H1 (cell line): ENCODE measurements around the gene POFUT2. TPM values are rescaled to one million over a fixed set of nuclear protein-coding genes. Genes with fewer than 3 reads are reported as not detected.

Experiments used
- CTCF ChIA-PET: fragments of 300-600 bp; sonication (Branson Sonifier 250); formaldehyde crosslinking; loops from one replicate; lab custom pipeline; 2021; ENCODE audit not compliant: partially characterized antibody; lab: Charles Lee
- POLR2A ChIA-PET: fragments of 300-600 bp; sonication (Branson Sonifier 250); formaldehyde crosslinking; loops from one replicate; lab custom pipeline; 2021; ENCODE audit warnings: inconsistent platforms; ENCODE audit not compliant: partially characterized antibody; lab: Charles Lee
- DNase-seq, 2 experiments: peaks; one replicate each; pipeline versions ENCODE4 v3.0.0 to v3.0.0-alpha.2; 2010 to 2022; ENCODE audit warnings: low spot score in 2 of 2, low read depth in 1 of 2, mixed read lengths in 1 of 2
- FAIRE-seq: peaks from 2 replicates; lab custom pipeline; 2011; peaks lifted over from hg19 to GRCh38; lab: Jason Lieb, UNC
- H2AFZ ChIP-seq: 2 replicates; pipeline ENCODE4 v1.8.1; 2012; ENCODE audit warnings: low read length, inconsistent platforms
- H2AK5ac ChIP-seq: 2 replicates; pipeline ENCODE4 v1.6.1; 2013; ENCODE audit warnings: low read depth, low read length
- H2BK120ac ChIP-seq: replicated peaks from 2 replicates; pipeline ENCODE3; 2013; ENCODE audit warnings: low read depth, low read length, inconsistent platforms
- H2BK12ac ChIP-seq: 2 replicates; pipeline ENCODE4 v1.6.1; 2013; ENCODE audit warnings: low read depth, low read length
- H2BK15ac ChIP-seq: 2 replicates; pipeline ENCODE4 v1.6.1; 2013; ENCODE audit warnings: low read length
- H2BK20ac ChIP-seq: 2 replicates; pipeline ENCODE4 v1.6.1; 2013; ENCODE audit warnings: low read length
- H2BK5ac ChIP-seq: 2 replicates; pipeline ENCODE4 v1.6.1; 2013; ENCODE audit warnings: low read depth, low read length
- H3K14ac ChIP-seq: 2 replicates; pipeline ENCODE4 v1.6.1; 2013; ENCODE audit warnings: inconsistent platforms; ENCODE audit not compliant: insufficient read length
- H3K18ac ChIP-seq: 2 replicates; pipeline ENCODE4 v1.6.1; 2013; ENCODE audit warnings: low read length; ENCODE audit errors: extremely low read depth
- H3K23ac ChIP-seq: 2 replicates; pipeline ENCODE4 v1.6.1; 2013; ENCODE audit warnings: inconsistent platforms; ENCODE audit not compliant: insufficient read length
- H3K23me2 ChIP-seq: 2 replicates; pipeline ENCODE4 v1.6.1; 2013; ENCODE audit warnings: low read depth, low read length
- H3K27ac ChIP-seq: 2 replicates; pipeline ENCODE4 v1.6.1; 2011; ENCODE audit warnings: low read depth, low read length, inconsistent platforms
- H3K27me3 ChIP-seq, 4 experiments: replicated peaks in 1 of 4; 1 replicate in 1 of 4; 2 replicates in 3 of 4; pipeline versions ENCODE4 v1.6.1 to v1.8.1; 2011 to 2013; ENCODE audit warnings: low read length in 3 of 4, mild to moderate bottlenecking in 3 of 4, inconsistent platforms in 2 of 4, mixed read lengths in 2 of 4, moderate library complexity in 1 of 4; ENCODE audit not compliant: control insufficient read depth in 3 of 4, insufficient read depth in 3 of 4; ENCODE audit errors: extremely low read depth in 1 of 4
- H3K36me3 ChIP-seq, 4 experiments: 2 replicates each; pipeline versions ENCODE4 v1.6.1 to v1.8.1; 2011 to 2013; ENCODE audit warnings: mild to moderate bottlenecking in 4 of 4, low read length in 3 of 4, moderate library complexity in 2 of 4, control low read depth in 1 of 4, inconsistent platforms in 1 of 4; ENCODE audit not compliant: insufficient read depth in 4 of 4, control insufficient read depth in 2 of 4
- H3K4ac ChIP-seq: replicated peaks from 2 replicates; pipeline ENCODE3; 2013; ENCODE audit warnings: low read length, low read depth, mixed read lengths, inconsistent platforms; ENCODE audit not compliant: insufficient read length
- H3K4me1 ChIP-seq, 4 experiments: replicated peaks in 1 of 4; 1 replicate in 1 of 4; 2 replicates in 3 of 4; pipeline versions ENCODE4 v1.6.1 to v1.8.1; 2011 to 2013; ENCODE audit warnings: low read length in 3 of 4, inconsistent platforms in 2 of 4, mixed read lengths in 1 of 4; ENCODE audit not compliant: insufficient read depth in 4 of 4, control insufficient read depth in 3 of 4
- H3K4me2 ChIP-seq, 2 experiments: 2 replicates each; pipeline versions ENCODE4 v1.6.1 to v1.8.1; 2011 to 2013; ENCODE audit warnings: low read depth in 2 of 2, low read length in 2 of 2, control low read depth in 1 of 2, inconsistent platforms in 1 of 2, mild to moderate bottlenecking in 1 of 2; ENCODE audit not compliant: insufficient read depth in 1 of 2
- H3K4me3 ChIP-seq, 4 experiments: fragments of 200-600, 300-600 bp in 1 of 4; sonication (generic), shearing (Covaris generic), sonication (Bioruptor Twin) in 1 of 4; 2 replicates each; pipeline versions ENCODE4 v1.5.1 to v1.8.1; 2011 to 2016; ENCODE audit warnings: low read length in 4 of 4, low read depth in 3 of 4, control low read depth in 2 of 4, inconsistent platforms in 2 of 4, mild to moderate bottlenecking in 2 of 4, mixed read lengths in 1 of 4, moderate library complexity in 1 of 4; ENCODE audit not compliant: insufficient read depth in 2 of 4; ENCODE audit errors: extremely low read depth in 1 of 4
- H3K56ac ChIP-seq: replicated peaks from 2 replicates; pipeline ENCODE3; 2013; ENCODE audit warnings: low read depth, mild to moderate bottlenecking, mixed read lengths, low read length, inconsistent platforms; ENCODE audit not compliant: insufficient read length
- H3K79me1 ChIP-seq: 2 replicates; pipeline ENCODE4 v1.6.1; 2013; ENCODE audit warnings: low read depth, low read length, control low read depth
- H3K79me2 ChIP-seq, 2 experiments: 2 replicates each; pipeline versions ENCODE4 v1.6.1 to v1.8.1; 2012 to 2013; ENCODE audit warnings: low read length in 2 of 2, mild to moderate bottlenecking in 2 of 2, inconsistent platforms in 1 of 2; ENCODE audit not compliant: insufficient read depth in 2 of 2, control insufficient read depth in 1 of 2
- H3K9ac ChIP-seq, 4 experiments: replicated peaks in 1 of 4; 1 replicate in 1 of 4; 2 replicates in 3 of 4; pipeline versions ENCODE4 v1.6.1 to v1.8.1; 2011 to 2013; ENCODE audit warnings: low read depth in 3 of 4, low read length in 3 of 4, control low read depth in 2 of 4, mild to moderate bottlenecking in 2 of 4, moderate library complexity in 2 of 4, inconsistent platforms in 1 of 4; ENCODE audit errors: extremely low read depth in 1 of 4
- H3K9me3 ChIP-seq, 2 experiments: 2 replicates each; pipeline versions ENCODE4 v1.6.1 to v1.8.1; 2012 to 2013; ENCODE audit warnings: mild to moderate bottlenecking in 2 of 2, moderate library complexity in 2 of 2, control low read depth in 1 of 2, inconsistent platforms in 1 of 2, low read depth in 1 of 2, low read length in 1 of 2, mixed read lengths in 1 of 2; ENCODE audit not compliant: insufficient read depth in 2 of 2
- H4K20me1 ChIP-seq, 2 experiments: replicated peaks in 1 of 2; 2 replicates each; pipeline versions ENCODE3 to v1.8.1; 2011 to 2013; ENCODE audit warnings: inconsistent platforms in 2 of 2, low read length in 2 of 2, mild to moderate bottlenecking in 1 of 2; ENCODE audit not compliant: insufficient read depth in 2 of 2, control insufficient read depth in 1 of 2
- H4K5ac ChIP-seq: 2 replicates; pipeline ENCODE4 v1.6.1; 2013; ENCODE audit warnings: low read length, low read depth, mixed read lengths, inconsistent platforms; ENCODE audit not compliant: insufficient read length
- H4K8ac ChIP-seq: 2 replicates; pipeline ENCODE4 v1.8.0; 2013; ENCODE audit warnings: mild to moderate bottlenecking, moderate library complexity, low read length, inconsistent platforms; ENCODE audit not compliant: insufficient read depth; ENCODE audit errors: extremely low read depth
- H4K91ac ChIP-seq: replicated peaks from 2 replicates; pipeline ENCODE3; 2013; ENCODE audit warnings: low read length, mixed read lengths, inconsistent platforms; ENCODE audit not compliant: insufficient read length
- EZH2 ChIP-seq: fragments of 200-600 bp; sonication (generic); IDR thresholded peaks from 2 replicates; pipeline ENCODE4 v1.7.1; 2012; ENCODE audit warnings: low read depth, mild to moderate bottlenecking, moderate library complexity, low read length, inconsistent platforms; ENCODE audit not compliant: severe bottlenecking
- JUND ChIP-seq: IDR thresholded peaks from 2 replicates; pipeline ENCODE4 v1.6.1; 2011; ENCODE audit warnings: mild to moderate bottlenecking, improper control_type of control experiment, low read length
- KDM1A ChIP-seq: fragments of 200-600, 300-600 bp; sonication (generic); IDR thresholded peaks from 2 replicates; pipeline ENCODE4 v1.7.1; 2016; ENCODE audit warnings: mild to moderate bottlenecking, low read length, borderline replicate concordance
- MAFK ChIP-seq: IDR thresholded peaks from 2 replicates; pipeline ENCODE4 v1.6.1; 2012; ENCODE audit warnings: low read depth, mild to moderate bottlenecking, improper control_type of control experiment, low read length
- NRF1 ChIP-seq: IDR thresholded peaks from 2 replicates; pipeline ENCODE4 v1.6.1; 2011; ENCODE audit warnings: mild to moderate bottlenecking, low read depth, low read length, improper control_type of control experiment
- SP4 ChIP-seq: IDR thresholded peaks from 2 replicates; pipeline ENCODE4 v1.6.1; 2012; ENCODE audit warnings: low read length, inconsistent platforms
- TEAD4 ChIP-seq: IDR thresholded peaks from 2 replicates; pipeline ENCODE4 v1.6.1; 2012; ENCODE audit warnings: low read depth, low read length, inconsistent platforms, mixed read lengths
- WGBS, 2 experiments: shearing (Covaris generic) in 1 of 2; methylation state at CpG; one replicate each; pipeline versions ENCODE4 v1.1.6 to v1.1.7; 2013 to 2015; ENCODE audit warnings: low lambda C conversion rate in 2 of 2, mixed read lengths in 2 of 2, inconsistent platforms in 1 of 2, low coverage in 1 of 2, missing lambda C conversion rate in 1 of 2; ENCODE audit not compliant: insufficient replicate concordance in 2 of 2, insufficient coverage in 1 of 2, insufficient read length in 1 of 2; ENCODE audit errors: extremely low coverage in 1 of 2, missing lambda C conversion rate in 1 of 2; 5-methylcytosine and 5-hydroxymethylcytosine counted together
- polyA plus RNA-seq, 7 experiments: library from polyadenylated mRNA; depleted of rRNA in 3 of 7; stranded (reverse) in 5 of 7; unstranded in 2 of 7; fragments of >200 nt in 5 of 7; fragments of 200-250 nt in 2 of 7; gene quantifications; 1 replicate in 5 of 7; 2 replicates in 1 of 7; 4 replicates in 1 of 7; pipeline versions ENCODE4 v1.2.1 to v1.2.3, GENCODE V29; 2011 to 2013; ENCODE audit warnings: missing spikeins in 2 of 7, mixed read lengths in 2 of 7
- total RNA-seq: library from RNA; stranded (reverse); fragmentation: NEBNext Ultra II Directional; extraction: Animal tissue kit (Norgen Biotek cat#: 25700); gene quantifications from 2 replicates; pipeline ENCODE4 v1.2.1, GENCODE V29; 2021
- TF ChIP-seq, protein P1 (sequence below): IDR thresholded peaks from 2 replicates; pipeline ENCODE4 v1.6.1; 2012; ENCODE audit warnings: inconsistent platforms
- TF ChIP-seq, protein P2 (sequence below): IDR thresholded peaks from 2 replicates; pipeline ENCODE4 v1.6.1; 2012; ENCODE audit warnings: low read length, inconsistent platforms

The POFUT2 gene
- total and polyA plus RNA-seq, 2 of the 8 experiments (the other 6 are each of a cell fraction or from before 2014, with no cell fraction given) = 13.7 to 32.1 TPM

DNA sequence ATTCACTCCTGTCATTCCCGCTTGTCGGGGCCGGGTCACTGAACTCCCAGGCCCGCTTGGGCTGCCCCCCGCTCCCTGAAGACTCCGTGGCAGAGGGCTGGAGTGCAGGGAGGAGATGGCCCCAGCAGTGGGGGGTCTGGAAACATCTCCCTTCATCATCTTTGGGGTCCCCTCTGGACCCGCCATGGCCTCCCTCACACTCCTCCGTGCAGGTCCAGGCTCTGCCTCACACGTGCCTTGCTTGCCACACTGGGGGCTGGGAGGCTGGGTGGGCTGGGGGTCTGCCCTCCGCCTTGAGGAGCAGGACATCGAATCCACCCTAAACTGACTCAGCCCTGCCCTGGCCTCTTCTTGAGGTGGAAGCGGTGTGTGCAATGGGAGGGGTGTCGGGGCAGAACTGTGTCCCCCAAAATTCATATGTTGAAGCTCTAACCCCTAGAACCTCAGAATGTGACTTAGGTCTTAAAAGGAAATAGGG is 35.2 kb downstream of the POFUT2 start:
- H3K9ac ChIP-seq = no peak overlapping the region
- peaks cover 0 to 13% (median 7%) of the 10 kb centered on the region in 4 experiments; a peak in 5 of 7 replicates for H3K4me1 ChIP-seq
- H2BK5ac ChIP-seq = no peak overlapping the region
- WGBS, 2 experiments = 92% methylated on average over 13 of the region's 13 CpGs; no CpG with 5 or more reads in 1 of the 2 experiments
- no peak overlapping the region for H2BK120ac ChIP-seq
- ChIA-PET POLR2A (no interaction called here), CTCF (interaction anchor here (0.8 to 1.0 kb wide), 2 partner anchors 56 to 695 kb away, joined by 3 to 4 read pairs; no protein-coding TSS in a partner anchor)
- FAIRE-seq (no peak), DNase-seq (no peak)
- no peak overlapping the region for H3K27ac ChIP-seq
- no peaks in the 10 kb centered on the region for H3K79me1 ChIP-seq
- H3K18ac ChIP-seq = no peak overlapping the region
- no peak overlapping the region for H2BK12ac ChIP-seq
- H2AFZ ChIP-seq = no peak overlapping the region
- no peaks in the 10 kb centered on the region for H3K79me2 ChIP-seq
- no peak overlapping the region for H2BK20ac ChIP-seq
- no peak overlapping the region for H3K14ac ChIP-seq
- H2BK15ac ChIP-seq = no peak overlapping the region
- no peak overlapping the region for H3K4me3 ChIP-seq
- H3K27me3 ChIP-seq = no peaks in the 10 kb centered on the region
- no peaks in the 10 kb centered on the region for H4K20me1 ChIP-seq
- H3K56ac ChIP-seq = no peak overlapping the region
- no peak overlapping the region for H4K5ac ChIP-seq
- no peaks in the 10 kb centered on the region for H3K36me3 ChIP-seq
- H3K23ac ChIP-seq = no peak overlapping the region
- no peak overlapping the region for H2AK5ac ChIP-seq
- no peak overlapping the region for H4K91ac ChIP-seq
- no peak overlapping the region for H3K4me2 ChIP-seq
- no peak overlapping the region for H3K4ac ChIP-seq
- no peak overlapping the region for H4K8ac ChIP-seq
- no peaks in the 10 kb centered on the region for H3K9me3 ChIP-seq
- no peaks in the 10 kb centered on the region for H3K23me2 ChIP-seq
- TF ChIP-seq MAFK (no peak), NRF1 (no peak), TEAD4 (no peak), JUND (no peak), KDM1A (no peak), SP4 (no peak), EZH2 (no peak)
- TF ChIP-seq, protein P1, sequence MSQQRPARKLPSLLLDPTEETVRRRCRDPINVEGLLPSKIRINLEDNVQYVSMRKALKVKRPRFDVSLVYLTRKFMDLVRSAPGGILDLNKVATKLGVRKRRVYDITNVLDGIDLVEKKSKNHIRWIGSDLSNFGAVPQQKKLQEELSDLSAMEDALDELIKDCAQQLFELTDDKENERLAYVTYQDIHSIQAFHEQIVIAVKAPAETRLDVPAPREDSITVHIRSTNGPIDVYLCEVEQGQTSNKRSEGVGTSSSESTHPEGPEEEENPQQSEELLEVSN = no peak
- TF ChIP-seq, protein P2, sequence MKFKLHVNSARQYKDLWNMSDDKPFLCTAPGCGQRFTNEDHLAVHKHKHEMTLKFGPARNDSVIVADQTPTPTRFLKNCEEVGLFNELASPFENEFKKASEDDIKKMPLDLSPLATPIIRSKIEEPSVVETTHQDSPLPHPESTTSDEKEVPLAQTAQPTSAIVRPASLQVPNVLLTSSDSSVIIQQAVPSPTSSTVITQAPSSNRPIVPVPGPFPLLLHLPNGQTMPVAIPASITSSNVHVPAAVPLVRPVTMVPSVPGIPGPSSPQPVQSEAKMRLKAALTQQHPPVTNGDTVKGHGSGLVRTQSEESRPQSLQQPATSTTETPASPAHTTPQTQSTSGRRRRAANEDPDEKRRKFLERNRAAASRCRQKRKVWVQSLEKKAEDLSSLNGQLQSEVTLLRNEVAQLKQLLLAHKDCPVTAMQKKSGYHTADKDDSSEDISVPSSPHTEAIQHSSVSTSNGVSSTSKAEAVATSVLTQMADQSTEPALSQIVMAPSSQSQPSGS = no peak
